NCI-H2171 (cell line): ENCODE data around the gene PSG3.
"Not testable (repeated sequence)": the region's sequence is repeated elsewhere in the genome, so short reads cannot be mapped to it uniquely, and the experiment has no call there.

Experiments used
- DNase-seq: peaks from one replicate; lab custom pipeline; 2025; lab: John Stamatoyannopoulos, UW

PSG3 gene

DNA sequence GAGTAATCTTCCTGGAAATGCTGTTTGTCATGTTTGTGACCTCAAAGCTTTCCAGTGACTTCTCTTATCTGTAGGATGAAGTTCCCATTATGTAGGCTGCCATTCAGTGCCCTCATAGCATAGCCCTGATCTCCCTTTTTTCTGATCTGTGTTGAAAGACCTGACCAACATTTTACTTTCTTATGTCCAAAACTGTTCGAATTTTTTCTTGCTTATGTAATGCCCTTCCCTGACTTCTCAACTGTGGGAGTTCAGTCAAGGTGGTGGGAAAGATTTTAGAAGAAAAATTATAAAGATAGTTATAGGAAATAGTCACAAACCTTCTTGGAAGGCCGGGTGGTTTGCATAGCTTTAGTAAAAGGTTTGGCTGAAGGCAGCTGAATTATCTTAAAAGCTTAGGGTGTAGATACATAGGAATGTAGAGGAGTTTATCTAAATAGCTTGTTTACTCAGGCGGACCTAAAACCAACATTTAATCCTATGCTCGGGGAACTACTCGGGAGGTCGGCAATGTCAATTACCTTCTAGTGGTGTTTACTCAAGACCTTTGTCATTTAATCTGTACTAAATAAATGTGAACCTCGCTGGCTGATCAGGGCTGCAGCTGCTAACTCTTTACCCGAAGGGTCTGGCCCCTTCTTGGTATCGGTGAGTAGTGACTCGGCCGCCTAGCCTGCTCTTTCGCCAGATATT, 44.3 kb downstream of the PSG3 start:
- DNase-seq = no peak

DNA sequence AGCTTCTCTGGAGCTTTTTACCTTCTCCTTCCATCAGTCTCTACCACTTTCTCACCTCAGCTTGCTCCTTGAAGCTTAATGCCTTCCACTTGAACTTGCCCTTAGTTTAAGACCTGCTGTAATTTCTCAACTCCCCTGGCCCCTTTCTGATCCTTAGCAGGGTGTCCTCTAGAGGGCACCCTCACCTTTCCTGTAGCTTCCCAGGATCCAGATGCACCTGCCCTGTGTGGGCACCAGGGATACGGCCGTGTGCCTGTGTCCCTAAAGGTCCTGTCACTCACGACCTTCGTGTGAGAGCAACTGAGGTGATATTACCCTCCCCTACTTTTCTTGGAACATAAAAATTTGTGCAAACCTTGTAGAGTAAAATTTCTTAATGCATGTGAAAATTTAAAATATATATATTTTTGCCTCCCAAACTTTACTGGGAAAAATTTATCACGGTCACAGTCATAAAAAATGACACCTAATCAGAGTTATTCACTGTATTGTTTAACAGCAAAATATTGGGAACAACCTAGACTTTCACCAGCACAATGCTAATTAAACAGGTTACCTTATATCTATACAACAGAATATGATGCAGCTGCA, 46.4 kb downstream of the PSG3 start:
- peak; percentile 6 for DNase-seq

DNA sequence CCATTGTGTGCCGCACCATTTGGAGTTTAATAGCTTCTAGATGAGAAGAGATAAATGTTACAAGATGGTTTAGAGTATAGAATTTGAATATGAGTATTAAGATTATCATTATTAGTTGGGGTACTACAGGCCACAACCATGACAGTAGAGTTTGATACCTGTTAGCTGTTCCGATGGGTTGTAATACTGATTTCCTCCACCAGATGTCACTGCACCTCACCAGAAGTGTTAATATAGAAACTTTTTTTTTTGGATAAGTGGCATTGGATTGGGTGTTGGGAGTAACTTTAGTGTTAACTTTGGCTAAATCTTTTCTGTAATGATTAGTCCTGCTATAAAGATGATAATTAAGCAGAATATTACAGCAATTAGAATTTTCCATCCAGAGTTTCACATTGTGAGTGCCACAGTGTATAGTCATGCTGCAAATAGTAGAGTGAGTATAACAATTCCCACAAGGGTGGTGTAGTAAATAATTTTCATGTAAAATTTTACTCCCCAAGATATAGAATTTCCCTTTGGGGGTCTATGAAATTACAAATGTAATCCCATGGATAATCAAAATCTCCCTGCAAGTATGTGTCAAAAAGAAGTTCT, 56.3 kb downstream of the PSG3 start:
- no peak for DNase-seq

DNA sequence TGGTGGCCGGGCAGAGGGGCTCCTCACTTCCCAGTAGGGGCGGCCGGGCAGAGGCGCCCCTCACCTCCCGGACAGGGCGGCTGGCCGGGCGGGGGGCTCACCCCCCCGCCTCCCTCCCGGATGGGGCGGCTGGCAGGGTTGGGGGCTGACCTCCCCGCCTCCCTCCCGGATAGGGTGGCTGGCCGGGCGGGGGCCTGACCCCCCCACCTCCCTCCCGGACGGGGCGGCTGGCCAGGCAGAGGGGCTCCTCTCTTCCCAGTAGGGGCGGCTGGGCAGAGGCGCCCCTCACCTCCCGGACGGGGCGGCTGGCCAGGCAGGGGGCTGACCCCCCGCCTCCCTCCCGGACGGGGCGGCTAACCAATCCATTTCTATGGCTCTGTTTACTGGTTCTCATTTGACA, 64.0 kb downstream of the PSG3 start:
- not testable (repeated sequence) for DNase-seq

DNA sequence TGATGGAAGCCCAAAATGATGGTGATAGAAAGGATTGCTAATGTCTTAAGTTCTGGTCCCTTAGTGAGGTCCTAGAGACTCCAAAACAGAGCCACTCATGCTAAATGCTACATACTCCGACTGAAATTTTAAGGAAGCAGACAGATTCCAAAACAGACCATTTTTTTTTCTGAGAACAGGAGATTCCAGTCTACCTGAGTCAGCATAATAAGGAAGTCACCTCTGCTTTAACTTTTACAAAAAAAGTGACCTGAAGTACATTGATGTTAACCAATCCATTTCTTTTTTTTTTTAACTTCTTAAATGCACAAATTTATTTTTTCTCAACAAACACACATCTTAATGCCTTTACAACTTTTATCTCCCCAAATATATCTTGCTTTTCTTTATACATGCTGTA, 65.7 kb downstream of the PSG3 start:
- DNase-seq = not testable (repeated sequence)
